Amniotic stem cell (primary cell): Measurements from ENCODE around the gene RCVRN.

Source experiments
- DNase-seq: peaks from one replicate; lab custom pipeline; 2025; lab: John Stamatoyannopoulos, UW

The RCVRN gene

GRCh38 chr17:9898812-9899211 lies 6.3 kb downstream of the RCVRN start:
- no peak for DNase-seq

DNA sequence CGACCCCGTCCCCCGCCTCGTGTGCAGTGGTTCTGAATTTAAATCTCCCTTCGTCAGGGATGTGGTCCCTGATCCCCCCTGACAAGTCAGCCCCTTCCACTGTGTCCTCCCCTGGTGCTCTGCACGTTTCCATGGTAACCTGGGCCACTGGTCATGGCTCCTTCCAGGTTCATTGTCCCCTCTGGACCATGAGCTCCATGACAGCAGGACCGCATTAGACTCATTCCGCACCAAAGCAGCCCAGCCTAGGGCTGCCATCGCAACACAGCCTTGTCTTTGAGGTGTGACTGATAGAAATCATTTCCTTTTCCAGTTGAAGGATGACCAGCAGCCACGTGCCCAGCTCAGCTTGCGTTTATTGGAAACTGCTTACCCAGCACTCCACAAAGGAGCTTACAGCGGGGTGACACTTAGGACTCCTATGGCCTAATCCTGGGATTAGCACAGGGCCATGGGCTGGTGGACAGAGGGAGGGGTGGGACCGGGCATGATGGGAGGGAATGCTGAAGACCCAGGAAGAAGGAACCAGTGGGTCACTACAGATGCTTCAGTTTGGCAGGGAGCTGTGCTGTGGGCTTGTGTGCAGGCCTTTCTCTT lies 7.6 kb downstream of the RCVRN start:
- DNase-seq, result no peak

- DNase-seq, result no peak
These were observed 9.1 kb downstream of the RCVRN start for GRCh38 chr17:9895923-9896322.

DNA sequence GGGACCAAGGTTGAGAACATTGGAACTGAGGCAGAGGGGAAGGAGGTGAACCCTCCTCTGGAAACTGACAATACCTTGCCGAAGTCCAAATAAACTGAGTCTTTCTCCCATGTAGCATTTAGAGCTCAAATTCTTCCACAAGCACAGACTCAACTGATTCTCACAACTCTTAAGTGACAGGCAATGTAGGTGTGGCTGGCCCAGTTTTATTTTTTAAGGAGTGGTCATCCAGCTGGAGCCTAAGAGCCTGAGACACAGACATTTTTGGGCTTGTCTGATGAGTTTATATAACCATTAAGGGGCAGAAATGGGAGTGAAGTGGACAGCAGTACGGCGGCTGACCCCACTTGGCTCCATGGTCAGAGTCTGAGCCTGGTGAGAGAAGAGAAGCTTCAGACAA lies 10.8 kb downstream of the RCVRN start:
- DNase-seq, result no peak

- no peak for DNase-seq
These were observed 11.6 kb downstream of the RCVRN start for GRCh38 chr17:9893411-9894012.

GRCh38 chr17:9890124-9890523 lies 14.9 kb downstream of the RCVRN start:
- DNase-seq, result no peak

- no peak for DNase-seq
These were observed 17.6 kb downstream of the RCVRN start for GRCh38 chr17:9887508-9887907.

- no peak for DNase-seq
These were observed 18.7 kb downstream of the RCVRN start for GRCh38 chr17:9886141-9886930.

- no peak for DNase-seq
These were observed 21.6 kb downstream of the RCVRN start for GRCh38 chr17:9883451-9883850.

GRCh38 chr17:9880582-9880999 lies 24.5 kb downstream of the RCVRN start:
- no peak for DNase-seq

DNA sequence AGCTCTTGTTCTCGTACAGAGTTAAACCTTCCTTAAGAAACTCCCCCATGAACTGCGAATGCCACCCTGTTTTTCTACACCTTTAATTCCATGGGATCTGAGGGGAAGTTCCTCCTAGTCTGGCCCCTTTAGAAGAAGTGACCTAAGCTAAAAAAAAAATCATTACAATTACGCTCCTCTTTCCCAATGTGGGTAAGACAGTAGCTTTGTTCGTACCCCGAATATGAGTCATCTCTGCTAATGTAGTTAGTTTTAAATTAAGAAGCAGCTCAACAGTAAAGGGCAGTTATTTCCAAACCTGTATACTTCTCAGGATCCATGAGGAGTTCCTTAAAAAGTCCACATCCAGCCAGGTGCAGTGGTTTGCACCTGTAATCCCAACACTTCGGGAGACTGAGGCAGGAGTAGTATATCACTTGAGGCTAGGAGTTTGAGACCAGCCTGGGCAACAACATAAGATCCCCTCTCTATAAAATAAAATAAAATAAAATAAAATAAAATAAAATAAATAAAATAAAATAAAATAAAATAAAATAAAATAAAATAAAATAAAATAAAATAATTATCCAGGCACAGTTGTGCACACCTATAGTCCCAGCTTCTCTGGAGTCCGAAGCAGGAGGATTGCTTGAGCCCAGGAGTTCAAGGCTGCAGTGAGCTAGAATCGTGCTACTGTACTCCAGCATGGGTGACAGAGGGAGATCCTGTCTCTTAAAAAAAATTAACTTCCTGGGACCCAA lies 26.1 kb downstream of the RCVRN start:
- DNase-seq, result no peak

DNA sequence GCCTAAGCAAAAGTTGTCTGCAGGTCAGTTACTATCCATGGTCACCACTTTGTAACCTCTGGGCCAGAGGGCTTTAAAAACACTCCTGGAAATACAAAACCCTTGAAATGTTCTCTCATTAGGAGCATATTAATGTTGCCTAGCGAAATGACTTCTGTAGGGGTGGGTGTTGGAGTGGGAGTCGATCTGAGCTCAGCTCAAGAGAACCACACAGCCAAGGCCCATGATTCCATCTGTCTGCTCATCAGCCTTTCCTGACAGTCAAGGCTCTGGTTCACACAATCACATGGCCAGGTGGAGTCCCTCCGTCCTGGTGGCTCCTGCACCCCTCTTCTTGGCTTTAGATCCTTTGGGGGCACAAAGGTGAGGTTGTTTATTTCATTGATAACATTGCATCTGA lies 26.7 kb downstream of the RCVRN start:
- DNase-seq, result no peak

DNA sequence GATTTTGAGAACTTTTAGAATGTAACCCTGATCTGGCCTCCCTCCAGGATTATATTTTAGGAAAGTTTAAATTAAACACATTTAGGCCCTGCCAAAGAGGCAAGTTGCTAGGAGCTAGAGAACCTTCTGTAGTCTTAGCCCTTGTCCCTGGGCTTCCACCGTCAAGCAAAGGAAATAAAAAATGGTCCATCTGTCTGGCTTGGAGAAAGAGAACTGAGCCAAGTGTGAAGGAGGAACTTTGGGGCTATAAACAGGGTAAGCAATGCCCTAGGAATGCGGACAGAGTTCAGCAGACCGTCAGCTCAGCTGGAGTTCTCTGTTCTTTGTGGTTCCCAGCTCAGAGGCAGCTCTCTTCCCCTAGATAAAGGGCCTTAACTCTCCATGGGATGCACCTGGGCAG lies 29.6 kb downstream of the RCVRN start:
- DNase-seq, result no peak

GRCh38 chr17:9874722-9875121 lies 30.3 kb downstream of the RCVRN start:
- no peak for DNase-seq

DNA sequence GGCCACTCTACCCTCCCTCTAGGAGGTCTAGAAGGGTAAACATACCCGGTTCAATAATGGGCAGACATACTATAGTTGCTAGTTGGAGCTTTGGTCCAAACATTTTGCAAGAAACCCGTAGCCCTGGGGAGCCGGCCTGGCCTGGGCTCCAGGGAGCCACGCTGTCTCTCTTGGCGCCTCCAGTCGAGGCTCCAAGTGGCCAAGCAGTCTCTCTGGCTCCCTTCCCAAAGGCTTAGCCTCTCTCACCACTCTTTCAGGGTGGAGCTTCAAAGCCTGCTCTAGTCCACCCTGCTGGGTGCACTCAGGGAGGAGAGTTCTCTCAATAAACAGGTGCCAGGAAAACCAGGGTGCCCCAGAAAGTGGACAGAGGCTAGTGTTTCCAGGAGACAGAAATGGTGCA lies 32.2 kb downstream of the RCVRN start:
- no peak for DNase-seq

GRCh38 chr17:9868552-9868951 lies 36.5 kb downstream of the RCVRN start:
- no peak for DNase-seq

GRCh38 chr17:9865586-9865985 lies 39.5 kb downstream of the RCVRN start:
- no peak for DNase-seq

DNA sequence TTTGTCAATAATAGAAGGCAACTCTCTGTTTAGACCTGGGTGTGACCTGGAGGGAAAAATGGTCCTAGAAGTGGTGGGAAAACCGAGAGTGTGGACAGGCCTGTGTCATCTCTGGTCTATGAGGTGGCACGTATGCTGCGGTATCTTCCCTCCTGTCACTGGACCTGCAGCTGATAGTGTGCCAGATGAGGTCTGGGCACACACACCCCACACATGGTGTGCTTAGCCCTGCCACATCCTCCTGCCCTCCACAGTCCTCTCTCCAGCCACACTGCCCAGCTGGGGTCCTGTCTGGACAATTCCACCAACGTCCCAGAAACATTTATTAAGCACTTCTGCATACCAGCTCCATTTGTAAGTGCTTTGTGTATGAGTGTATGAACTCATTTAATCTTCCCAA lies 42.1 kb downstream of the RCVRN start:
- DNase-seq, result no peak

DNA sequence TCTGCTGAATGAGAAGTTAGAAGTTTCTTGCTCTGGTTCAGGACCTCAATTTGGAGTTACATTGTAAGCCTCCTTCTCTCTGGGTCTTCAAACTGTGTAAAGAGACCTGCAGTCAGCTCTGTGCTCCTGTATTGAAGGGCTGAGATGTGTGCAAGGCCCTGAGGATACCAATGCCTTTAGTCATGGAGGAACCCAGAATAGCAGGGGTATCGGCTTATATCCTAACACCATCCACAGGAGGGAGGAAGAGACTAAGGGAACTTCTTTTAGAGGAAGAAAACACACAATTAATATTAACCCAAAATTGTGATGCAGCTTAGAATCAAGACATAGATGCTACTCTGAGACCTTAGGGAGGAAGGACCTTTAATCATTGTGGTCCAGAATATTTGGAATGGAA lies 42.9 kb downstream of the RCVRN start:
- no peak for DNase-seq

DNA sequence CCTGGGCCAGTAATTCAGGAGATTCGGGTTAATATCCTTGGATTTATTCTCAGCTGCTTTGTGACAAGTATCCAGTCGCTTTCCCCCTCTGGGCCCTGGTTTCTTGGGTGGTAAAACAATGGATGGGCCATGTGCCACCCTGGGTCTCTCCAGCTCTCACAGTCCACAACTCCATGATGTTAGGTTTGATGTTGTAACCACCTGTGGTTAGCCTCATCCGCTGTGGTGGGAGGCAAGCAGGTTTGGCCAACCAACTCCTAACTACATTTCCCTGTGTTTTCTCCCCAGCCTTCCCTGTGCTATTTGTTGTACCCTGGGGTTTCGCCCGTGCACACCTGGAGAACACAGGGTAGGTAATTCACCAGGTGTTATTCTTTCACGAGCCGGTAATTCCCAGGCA lies 44.2 kb downstream of the RCVRN start:
- no peak for DNase-seq

DNA sequence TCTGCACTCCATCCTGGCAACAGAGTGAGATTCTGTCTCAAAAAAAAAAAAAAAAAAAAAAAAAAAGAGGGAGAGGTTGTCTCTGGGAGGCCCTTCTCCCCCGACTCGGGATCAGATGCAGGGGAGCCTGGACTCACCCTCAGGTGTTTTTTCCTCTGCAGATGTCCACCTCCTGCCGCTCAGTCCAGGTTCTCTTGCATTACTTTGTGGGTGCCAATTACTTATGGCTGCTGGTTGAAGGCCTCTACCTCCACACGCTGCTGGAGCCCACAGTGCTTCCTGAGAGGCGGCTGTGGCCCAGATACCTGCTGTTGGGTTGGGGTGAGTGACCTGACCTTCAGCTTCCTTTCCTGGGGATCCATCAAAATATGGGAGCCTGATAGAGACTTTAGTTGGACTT lies 45.3 kb downstream of the RCVRN start:
- DNase-seq, result no peak

DNA sequence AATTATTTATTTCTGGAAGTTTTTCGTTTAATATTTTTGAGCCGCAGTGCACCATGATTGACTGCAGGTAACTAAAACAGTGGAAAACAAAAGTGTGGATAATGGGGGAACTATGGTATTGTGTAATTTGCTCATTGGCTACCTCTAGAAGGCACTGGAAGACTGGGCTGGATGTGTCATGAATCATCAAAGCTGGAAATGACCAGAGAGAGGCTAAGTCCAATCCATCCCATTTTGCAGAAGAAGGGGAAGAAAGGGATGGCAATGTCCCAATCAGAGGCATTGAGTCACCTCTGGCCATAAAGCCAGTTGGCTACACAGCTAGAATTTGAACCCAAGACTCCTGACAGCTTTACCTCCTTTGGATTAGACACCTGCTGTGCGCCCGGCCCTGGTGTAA lies 50.0 kb downstream of the RCVRN start:
- DNase-seq, result no peak

GRCh38 chr17:9854255-9854654 lies 50.8 kb downstream of the RCVRN start:
- DNase-seq, result no peak
